HG02970 (cell line): Measurements from ENCODE around the gene SUMF1.

ENCODE experiments used
- ATAC-seq: cut with Tn5 transposase; IDR thresholded peaks from one replicate; pipeline ENCODE4 v1.9.1; 2021; ENCODE audit warnings: mild to moderate bottlenecking, moderate library complexity, moderate number of reproducible peaks; ENCODE audit not compliant: unreplicated experiment, low FRiP score

Gene SUMF1

DNA sequence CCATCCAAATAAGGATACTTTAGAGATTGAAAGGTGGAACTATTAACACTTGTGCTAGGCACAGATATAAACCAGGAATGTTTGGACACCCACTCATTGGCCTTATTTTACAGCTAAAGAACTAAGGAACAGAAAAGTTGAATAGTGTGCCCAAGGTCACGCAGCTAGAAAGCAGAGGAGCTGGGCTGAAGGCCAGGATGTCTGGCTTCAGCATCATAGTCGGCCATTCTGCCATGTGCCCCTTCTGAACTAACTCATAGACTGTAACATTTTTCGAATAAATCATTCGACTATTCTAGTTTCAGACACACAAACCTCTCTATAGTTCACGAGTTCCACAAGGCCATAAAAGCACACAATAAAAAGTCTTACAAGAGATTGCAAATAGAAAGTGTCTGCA, 71.1 kb downstream of the SUMF1 start:
- ATAC-seq, result no peak

DNA sequence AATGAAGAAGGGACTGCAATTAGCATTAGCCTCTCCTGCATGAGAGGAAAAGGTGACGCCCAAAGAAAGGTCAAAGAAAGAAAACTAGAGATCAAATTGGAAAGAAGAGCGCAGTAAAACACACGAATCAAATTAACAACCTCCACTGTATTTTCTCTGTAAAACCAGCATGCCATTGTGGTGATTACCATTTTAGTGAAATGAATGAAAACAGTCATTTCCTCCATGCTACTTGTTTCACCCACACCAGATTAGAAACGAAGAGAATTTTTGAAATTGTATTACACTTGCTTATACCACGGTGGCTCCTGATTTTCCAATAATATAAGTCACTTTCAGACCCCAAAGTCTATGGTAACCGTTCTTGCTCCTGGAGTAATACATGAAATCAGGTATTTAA, 71.6 kb downstream of the SUMF1 start:
- ATAC-seq, result no peak

DNA sequence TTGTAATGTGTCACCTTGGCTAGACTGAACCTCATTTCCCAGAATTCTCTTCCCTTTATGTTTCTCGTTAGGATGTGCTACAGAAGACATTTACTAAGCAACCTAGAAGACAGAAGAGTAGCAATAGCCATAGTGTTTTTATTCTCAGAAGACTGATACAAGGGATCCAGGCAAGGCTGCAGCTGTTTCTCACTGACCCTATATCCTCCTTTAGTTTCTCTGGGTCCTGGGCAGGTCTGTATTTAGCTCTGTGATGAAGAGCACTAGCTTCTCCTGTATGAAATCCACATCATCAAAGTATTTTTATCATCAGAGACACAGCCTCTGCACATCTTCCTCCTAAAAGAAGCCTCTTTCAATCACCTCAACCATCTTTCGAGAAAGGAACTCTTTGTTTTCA, 72.5 kb downstream of the SUMF1 start:
- ATAC-seq, result no peak

DNA sequence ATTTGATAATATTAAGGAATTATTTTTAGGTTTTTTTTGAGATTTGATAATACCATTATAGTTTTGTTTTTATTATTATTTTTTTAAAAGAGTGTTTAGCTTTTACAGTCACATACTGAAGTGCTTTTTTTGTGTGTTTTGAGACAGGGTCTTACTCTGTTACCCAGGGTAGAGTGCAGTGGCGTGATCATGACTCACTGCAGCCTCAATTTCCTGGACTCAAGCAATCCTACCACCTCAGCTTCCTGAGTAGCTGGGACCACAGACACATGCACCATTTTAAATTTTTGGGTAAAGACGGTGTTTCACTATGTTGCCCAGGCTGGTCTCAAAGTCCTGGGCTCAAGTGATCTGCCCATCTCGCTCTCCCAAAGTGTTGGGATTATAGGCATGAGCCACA, 73.0 kb downstream of the SUMF1 start:
- ATAC-seq, result no peak

DNA sequence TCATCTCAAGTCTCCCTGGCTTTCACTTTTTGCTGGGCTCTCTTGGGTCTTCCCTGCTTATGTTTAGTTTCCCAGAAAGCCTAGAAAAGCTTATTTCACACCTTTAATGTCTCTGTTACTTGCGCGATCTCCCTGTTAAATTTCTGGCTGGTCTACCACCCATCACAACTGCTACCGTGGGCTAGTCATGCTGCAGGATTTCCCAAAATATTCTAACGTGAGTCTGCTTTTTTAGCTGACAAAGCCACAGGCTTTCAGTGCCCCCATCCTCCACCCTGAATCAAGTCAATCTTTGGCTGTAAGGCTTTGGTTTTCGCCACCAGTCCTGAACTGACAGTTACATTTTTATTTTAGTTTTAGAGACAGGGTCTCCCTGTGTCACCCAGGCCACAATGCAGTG, 74.1 kb downstream of the SUMF1 start:
- ATAC-seq, result no peak

DNA sequence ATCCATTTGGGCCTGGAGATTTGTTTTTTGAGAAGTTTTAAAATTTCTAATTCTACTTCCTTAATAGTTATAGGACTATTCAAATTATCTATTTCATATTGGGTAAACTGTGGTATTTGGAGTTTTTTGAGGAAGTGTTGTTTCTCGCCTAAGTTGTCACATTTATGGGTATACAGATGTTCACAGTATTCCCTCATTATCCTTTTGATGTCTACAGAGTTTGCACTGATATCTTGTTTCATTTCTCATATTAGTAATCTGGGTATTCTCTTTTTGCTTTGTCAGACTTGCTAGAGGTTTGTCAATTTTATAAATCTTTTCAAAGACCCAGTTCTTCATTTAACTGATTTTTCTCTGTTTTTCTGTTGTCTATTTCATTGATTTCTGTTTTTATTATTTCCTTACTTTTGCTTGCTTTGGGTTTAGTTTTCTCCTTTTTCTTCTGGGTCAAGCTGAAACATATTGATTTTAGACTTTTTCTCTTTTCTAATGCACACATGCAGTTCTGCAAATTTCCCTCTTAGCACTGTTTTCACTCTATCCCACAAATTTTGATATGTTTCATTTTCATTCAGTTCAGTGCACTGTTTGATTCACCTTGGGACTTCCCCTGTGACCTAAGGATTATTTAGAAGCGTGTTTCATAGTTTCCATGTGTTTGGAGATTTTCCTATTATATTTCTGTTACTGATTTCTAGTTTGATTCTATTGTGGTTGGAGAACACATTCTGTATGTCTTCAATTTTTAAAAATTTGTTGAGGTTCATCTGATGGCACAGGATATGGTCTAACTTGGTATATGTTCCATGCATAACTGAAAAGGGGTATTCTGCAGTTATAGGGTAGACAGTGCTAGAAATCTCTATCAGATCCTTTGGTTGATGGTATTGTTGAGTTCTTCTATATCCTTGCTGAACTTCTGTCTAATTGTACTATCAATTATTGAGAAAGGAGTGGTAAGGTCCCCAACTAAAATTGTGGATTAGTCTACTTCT, 79.6 kb downstream of the SUMF1 start:
- ATAC-seq, result no peak

DNA sequence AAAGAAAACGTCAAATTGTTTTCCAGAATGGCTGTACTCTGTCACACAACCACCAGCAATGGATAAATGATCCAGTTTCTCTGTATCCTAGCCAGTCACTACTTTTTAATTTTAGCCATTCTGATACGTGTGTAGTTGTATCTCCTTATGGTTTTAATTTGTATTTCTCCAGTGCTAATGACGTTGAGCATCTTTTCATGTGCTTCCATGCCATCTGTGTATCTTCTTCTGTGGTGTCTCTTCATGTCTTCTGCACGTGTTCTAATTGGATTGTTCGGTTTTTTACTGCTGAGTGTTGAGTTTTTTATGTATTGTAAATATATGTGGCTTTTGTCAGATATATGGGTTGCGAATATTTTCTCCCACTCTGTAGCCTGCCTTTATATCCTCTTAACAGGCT, 81.9 kb downstream of the SUMF1 start:
- no peak for ATAC-seq

DNA sequence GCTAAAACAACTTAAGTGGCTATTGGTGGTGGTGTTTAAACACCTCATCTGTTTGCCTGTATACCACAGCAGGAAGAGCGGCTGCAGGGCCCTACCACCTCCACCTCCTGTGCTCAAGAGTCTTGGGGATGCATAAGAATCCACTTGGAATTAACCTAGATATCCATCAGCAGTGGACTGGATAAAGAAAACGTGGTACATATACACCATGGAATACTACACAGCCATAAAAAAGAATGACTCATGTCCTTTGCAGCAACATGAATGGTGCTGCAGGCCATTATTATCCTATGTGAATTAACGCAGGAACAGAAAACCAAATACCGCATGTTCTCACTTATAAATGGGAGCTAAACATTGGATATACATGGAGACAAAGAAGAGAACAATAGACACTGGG, 87.1 kb downstream of the SUMF1 start:
- ATAC-seq, result no peak

DNA sequence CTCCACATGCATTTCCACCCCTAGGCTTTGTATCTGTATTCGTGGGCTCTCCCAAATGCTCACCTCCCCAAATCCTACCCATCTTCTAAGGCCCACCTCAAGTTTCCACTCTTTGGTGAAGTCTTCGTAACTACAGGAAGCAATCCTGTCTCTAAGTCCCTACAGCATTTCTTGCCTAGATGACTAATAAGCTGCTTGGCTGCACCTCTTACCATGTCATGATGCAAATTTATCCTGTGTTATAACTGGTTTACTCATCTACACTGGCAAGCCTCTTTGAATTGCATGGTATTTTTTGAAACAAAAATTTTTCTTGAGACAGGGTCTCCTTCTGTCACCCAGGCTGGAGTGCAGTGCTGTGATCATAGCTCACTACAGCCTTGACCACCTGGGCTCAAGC, 90.6 kb downstream of the SUMF1 start:
- no peak for ATAC-seq

DNA sequence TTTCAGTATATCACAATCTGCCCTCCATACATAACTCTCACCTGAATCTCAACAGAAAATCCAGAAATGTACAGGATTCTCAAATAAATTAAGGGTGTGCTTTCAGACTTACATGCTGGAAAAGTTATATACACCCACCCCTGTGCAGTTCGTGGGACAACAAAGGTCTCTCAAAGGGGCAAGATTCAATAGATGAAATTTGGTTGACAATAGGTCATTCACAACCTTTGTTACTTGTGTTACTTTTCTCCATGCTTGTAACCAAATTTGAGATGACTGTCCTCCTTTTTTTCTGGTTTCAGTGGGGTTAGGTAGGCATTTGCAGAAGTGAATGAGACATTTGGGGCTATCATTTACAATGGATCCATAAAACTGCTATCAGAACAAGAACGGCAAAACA, 91.2 kb downstream of the SUMF1 start:
- no peak for ATAC-seq

DNA sequence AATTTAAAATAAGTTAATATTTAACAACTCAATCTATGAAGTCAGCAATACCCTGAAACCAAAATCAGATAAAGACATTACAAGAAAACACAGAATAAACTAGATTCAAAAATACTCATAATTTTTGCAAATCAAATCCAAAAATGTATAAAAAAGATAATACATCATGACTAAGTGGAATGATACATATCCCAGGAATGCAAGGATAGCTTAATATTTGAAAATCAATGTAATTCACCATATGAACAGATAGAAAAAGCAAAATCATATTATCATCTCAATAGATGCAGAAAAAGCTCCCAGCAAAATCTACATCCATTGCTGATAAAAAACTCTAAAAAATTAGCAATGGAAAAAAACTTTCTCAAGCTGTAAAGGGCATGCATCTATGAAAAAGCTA, 93.4 kb downstream of the SUMF1 start:
- no peak for ATAC-seq

DNA sequence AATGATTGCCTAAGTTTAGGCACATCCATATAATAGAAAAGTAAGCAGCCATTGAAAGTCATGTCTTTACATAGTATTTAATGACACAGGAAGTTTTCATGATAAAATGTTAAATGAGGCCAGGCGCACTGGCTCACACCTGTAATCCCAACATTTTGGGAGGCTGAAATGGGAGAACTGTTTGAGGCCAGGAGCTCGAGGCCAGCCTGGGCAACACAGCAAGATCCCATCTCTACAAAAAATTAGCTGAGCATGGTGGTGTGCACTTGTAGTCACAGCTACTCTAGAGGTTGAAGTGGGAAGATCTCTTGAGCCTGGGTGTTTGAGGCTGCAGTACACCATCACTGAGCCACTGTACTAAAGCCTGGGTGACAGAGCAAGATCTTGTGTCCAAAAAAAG, 104.5 kb downstream of the SUMF1 start:
- ATAC-seq, result no peak

DNA sequence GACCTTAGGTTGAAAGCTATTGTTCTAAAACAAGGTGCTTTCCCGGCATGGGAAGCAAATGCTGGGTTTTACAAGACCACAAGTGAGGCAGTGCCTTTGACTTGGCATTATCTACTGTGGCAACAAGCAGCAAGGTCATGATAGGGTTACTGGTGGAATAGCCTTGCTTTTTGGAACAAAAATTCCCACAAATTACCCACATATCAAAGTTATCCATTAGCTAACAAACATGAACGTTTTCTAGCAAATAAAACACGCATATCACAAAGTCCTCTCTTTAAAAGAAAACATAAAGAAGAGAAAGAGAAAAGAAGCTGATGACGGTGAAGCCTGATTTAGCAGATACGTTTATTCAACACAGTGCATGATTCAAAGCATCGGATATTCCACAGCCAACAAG, 106.3 kb downstream of the SUMF1 start:
- no peak for ATAC-seq

DNA sequence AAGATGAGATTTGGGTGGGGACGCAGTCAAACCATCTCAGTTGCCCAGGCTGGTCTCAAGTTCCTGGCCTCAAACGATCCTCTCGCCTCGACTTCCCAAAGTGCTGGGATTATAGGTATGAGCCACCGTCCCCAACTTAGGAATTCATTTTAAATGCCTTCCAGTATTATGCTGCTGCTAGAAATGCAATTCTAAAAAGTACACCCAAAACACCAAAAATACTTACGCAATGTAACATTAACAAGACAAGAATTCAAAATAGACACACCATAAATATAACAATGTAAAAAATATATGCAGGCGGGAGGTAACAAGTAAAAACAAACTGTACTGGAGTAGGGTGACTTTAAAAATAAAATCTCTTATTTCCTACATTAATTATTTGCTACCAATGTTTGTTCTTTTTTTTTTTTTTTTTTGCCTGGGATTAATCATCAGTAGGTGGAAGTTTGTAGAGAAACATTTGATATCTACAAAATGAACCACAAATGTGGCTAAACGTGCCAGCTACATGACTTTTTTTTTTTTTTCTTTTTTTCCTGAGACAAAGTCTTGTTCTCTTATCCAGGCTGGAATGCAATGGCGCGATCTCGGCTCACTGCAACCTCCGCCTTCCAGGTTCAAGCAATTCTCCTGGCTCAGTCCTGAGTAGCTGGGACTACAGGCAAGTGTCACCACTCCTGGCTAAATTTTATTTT, 107.1 kb downstream of the SUMF1 start:
- no peak for ATAC-seq

DNA sequence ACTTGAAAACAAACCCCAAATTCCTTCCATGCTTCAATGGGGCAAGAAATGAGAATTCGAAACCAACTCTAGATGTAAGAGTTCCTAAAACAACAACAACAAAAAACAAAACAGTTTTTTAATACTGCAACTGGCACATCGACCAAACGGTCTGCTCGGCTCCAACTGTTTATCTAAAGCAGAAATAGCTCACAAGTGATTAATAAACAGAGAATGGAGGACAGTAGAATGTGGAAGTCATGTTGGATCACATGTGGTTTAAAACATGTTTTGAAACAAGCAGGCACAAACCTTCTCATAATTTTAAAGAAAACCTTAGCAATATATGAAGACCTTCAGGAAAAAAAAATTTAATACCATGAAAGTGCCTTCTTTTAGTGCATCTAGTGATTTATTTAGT, 108.8 kb downstream of the SUMF1 start:
- ATAC-seq, result no peak

DNA sequence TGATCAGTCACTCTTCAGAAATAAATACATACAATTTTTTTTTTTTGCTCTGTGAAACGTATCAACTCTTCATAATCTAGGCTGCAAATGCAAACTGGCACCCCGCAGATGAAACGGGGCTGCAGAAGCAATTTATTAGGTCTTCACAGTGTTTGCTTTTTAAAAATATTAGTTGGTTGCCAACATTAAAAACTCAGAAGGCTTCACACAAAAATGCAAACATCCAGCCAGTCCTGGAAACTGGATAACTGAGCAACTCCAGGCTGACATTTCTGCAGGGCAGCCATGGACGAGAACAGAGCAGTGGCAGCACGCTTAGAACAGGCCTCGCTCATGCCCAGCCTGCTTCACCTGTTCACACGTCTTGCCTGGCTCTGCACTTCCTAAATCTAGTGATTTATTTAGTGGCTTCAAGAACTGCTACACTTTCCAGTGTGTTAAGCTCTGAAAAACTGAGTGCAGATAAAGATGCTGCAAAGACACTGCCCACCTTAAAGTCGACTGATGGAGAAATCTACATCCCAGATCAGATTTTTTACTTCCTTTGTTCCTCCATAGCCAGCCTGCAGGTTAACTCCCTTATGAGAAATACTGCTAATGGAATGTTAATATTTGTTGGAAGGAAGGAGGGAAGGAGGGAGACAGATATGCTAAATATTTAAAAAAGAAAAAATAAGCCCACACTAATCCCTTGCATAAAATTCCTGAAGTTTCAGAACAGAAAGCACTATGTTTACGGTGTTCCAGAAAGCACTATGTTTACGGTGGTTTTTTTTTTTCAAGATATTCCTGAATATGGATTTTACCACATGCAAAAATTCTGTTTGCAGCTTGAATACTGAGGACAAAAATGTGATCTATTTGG, 110.3 kb downstream of the SUMF1 start:
- ATAC-seq, result no peak

DNA sequence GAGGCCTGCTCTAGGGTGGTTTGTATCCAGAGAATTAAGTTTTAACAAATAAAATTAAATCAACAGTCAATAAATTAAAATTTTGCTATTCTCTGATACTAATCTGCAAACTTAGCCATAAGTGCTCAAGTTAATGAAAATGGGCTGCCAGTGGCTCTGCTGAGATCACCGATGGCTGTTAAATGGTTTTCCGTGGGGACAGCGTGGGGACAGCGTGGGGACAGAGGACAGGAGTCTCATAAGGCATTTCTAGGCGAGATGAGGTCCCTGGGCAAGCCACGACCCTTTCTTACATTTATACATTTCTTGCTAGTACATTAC, 110.9 kb downstream of the SUMF1 start:
- ATAC-seq, result no peak

DNA sequence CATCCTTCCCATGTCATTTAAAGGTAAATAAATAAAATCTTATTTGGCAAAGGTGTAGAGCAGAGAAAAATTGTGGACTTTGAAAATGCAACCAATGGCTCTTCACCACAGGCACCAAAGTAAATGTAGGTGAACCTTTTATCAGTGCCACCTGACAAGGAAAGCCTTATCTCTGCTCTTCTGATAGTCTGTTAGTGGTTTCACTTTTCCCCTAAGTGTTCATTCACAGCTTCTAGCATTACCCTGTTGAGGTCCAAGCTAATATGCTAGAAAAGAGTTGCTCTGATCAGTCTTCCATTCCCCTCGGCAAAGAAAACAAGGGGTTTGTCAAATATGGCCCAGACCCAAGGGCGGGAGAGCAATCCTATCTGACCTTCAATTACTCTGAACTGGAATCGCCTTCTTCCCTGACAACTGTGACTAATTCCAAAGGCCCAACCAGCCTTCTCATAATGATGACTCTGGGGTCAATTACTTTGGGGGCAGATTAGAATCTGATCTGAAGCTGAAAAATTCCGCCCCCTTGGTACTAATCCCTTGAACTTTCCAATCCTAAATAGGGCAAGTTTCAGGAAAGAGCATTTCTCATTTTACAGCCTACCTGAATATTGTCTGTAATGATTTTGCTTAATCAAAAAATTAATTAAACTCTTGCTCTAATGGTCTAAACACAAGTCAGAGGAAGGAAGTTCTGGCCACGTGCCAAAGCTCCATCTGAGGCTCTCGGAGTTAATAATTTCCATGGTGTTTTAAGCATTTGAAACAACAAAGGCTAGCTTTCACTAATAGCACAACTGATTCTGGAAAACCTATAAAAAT, 111.5 kb downstream of the SUMF1 start:
- no peak for ATAC-seq

DNA sequence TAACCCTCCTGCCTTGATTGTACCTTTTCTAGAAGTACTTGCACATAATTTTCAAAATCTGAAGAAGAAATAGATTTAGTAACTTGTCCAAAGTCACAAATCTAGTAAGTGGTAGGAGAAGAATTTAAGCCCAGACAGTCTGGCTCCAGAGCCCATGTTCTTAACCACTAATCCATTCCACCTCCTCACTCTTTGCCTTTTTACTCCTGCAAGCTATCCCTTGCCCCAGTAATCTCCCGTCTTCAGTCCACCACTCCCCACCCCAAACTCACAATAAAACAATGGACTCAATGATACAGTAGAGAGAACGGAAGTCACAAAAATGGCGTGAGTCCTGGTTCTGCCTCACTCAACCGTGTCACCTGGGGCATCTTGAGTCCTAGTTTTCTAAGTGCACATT, 115.2 kb downstream of the SUMF1 start:
- ATAC-seq, result no peak

DNA sequence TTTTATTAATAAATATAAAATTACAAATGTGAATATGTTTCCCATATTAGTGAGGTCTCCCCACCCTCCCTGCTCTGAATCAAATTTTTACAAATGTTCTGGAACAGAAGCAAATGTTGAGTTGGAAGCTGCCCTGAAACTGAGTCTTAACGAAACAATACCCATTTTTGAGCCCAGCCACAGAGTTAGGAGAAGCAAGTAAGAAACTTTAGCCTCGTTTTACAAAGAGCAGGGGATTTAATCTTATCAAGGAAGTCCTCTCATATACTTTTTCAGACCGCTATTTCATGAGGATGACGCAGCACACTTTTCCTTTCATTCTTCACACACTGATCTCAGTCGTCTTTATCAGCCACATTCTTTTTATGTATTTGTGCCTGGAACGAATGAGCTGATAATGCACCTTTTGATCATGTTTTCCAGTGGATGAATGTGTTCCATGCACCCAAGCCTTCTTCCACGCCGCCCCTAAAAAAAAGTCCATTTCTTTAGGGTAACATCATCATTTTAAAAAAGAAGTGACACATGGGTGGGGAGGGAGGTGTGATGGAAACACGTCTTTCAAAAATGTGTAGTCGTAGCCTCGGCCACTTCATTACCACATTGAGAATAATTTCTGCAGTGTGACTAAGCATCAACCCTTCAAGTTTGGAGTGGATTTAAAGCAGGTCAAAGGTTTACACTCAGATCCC, 115.8 kb downstream of the SUMF1 start:
- no peak for ATAC-seq
